GM18498 (cell line): ENCODE measurements around the gene PMPCA.
"Not testable (repeated sequence)": the region's sequence is repeated elsewhere in the genome, so short reads cannot be mapped to it uniquely, and the experiment has no call there.

ENCODE experiments used
- ATAC-seq: cut with Tn5 transposase; IDR thresholded peaks from one replicate; pipeline ENCODE4 v1.9.1; 2021; ENCODE audit warnings: mild to moderate bottlenecking, moderate library complexity; ENCODE audit not compliant: unreplicated experiment

Gene PMPCA

DNA sequence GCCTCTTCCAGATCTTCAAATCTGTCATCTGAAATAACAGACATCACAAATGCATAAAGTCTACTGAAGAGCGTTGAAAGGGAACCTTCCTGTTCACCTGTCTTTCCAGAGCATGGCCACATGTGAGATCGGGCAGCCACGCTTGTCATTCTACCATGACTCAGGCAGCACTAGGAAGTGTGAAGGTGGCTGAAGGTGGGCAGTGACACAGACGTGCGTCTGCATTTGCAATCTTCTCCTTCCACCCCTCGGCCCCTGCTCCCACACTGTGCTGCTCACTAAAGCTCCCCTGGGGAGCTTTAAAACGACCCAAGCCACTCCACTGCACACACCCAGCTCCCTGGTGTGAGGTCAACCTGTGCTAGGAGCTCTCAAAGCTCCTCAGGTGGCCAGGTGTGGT, 2.5 kb upstream of the PMPCA start:
- ATAC-seq = no peak

DNA sequence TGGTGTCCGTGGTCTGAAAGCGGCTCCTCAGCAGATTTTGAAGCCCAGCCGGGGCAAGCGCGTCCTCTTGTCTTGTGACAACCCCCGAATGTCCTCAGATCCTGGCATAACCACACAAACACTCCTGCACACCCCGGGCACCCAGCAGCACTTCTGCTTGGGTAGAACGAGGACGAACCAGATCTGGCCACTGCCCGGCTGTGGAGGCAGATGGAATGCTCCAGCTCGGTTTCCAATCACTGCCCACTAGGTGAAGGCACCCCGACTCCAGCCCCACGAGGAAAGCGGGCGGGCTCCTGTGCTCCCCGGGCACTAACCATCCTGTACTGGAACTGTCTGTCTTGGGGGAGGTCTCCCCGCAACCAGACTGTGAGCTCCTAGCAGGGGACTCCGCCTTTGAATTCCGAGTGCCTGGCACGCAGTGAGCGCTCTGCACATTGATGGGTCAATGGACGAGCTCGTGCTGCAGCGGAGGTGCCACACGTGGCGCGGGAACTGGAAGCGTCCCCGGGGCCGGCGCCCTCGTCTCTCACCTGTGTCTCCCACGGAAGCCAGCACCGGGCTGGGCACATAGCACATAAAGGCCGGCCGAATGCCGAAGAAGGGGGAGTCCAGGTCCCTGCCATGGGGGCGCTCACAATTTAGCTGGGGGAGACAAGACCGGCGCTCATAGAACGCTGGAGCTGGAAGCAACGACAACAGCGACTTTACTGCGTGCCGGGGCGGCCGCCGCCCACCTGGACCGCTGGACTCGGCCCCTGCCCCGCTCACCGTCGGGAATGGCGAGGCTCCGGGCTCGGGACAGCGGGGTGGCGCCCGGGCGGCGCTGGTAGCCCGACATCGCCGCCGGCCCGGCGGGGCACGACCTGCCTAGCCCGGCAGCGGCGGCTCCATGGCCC, 652 bp upstream of the PMPCA start:
- peak; percentile 27 for ATAC-seq

DNA sequence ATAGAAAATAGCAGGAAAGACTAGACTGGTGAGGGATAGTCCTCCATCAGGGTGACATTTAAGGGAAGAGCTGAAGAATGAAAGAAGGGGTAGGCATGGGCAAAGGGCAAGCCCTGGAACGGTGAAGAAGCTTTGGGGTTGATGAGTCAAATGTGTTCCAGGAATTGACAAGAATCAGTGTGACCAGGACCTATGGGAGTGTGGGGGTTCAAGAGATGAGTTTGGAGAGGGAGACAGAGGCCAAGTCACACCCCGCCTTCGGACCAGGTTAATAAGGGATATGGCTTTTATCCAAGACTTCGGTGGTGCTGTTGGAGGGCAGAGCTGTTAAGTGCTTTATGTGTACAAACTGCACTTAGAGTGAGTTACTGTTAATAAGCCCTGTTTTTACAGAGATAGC, 920 bp downstream of the PMPCA start:
- no peak for ATAC-seq

DNA sequence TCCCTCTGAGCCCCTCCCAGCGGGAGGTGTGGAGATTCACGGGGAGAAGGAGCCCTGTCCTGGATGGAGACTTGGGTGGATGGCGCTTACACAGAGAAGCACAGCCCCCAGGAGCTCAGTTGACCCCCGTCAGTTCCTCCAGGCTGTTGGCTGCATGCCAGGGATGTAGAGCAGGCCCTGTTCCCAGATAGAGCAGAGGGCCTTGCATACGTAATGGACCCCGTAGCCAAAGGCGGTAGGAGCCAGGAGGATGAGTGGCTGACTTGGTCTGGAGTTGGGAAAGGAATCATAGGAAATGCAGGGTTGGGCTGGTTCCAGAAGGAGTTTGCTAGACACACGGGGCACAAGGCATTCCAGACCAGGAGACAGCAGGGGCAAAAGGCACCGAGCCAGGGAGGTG, 2.5 kb downstream of the PMPCA start:
- ATAC-seq = no peak

DNA sequence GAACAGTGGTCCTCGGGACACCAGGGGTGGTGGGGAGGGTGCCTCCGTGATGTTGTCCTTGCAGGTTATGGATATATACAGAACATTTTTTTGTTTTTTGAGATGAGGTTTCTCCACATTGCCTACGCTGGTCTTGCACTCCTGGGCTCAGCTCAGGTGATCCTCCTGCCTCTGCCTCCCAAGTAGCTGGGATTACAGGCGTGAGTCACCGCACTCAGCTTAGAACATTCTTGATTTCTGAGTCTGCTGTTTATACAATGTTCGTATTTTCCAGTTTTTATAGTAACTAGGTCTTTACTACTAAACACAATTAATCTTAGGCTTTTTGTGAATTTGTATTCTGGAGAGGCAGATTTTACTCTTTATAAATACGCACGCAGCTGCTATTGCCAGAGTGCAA, 6.0 kb downstream of the PMPCA start:
- no peak for ATAC-seq

DNA sequence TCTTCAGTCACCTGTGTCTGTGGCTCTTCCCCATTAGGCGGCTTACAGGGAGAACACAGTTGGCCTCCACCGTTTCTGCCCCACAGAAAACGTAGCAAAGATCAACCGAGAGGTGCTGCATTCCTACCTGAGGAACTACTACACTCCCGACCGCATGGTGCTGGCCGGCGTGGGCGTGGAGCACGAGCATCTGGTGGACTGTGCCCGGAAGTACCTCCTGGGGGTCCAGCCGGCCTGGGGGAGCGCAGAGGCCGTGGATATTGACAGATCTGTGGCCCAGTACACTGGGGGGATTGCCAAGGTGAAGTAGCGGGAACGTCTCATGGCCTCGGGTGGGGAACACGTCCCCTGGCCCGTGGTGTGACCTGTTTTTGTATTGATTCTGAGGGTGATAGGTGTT, 6.5 kb downstream of the PMPCA start:
- no peak for ATAC-seq

DNA sequence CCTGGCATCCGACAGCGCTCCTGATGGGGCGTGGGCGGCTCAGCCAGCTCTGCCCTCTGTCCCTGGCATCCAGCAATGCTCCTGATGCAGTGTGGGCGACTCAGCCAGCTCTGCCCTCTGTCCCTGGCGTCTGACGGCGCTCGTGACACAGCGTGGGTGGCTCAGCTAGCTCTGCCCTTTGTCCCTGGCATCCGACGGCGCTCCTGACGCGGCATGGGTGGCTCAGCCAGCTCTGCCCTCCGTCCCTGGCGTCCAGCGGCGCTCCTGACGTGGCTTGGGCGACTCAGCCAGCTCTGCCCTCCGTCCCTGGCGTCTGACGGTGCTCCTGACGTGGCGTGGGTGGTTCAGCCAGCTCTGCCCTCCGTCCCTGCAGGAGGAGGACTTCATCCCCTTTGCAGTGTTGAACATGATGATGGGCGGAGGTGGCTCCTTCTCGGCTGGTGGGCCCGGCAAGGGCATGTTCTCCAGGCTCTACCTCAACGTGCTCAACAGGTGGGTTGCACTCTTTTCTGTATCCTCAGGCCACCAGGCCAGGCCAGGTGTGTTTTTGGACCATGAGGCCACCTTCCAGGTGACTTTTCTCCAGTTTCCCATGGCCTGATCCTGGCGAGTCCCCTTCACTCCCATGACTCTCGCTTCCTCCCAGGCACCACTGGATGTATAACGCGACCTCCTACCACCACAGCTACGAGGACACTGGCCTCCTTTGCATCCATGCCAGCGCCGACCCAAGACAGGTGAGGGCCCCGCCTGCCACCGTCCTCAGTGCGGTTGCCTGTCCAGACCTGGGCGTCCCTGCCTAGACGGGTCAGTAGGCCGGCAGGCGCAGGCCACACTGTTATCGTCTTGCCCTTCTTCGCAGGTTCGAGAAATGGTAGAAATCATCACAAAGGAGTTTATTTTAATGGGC, 8.0 kb downstream of the PMPCA start:
- no peak for ATAC-seq

DNA sequence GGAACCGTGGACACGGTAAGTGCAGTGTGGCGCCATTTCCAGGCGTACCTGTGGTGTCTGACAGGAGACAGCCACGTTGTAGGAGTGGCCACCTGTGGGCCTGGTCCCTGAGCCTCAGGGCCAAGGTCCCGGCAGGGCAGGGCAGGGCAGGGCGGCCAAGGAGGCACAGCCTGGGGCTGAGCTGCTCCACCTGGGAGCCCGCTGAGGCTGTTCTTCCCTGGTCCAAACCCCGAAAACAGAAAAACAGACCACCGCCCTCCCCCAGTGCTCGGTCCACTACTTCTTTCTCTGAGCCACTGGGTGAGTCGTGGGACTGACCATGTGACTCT, 8.6 kb downstream of the PMPCA start:
- ATAC-seq = no peak

DNA sequence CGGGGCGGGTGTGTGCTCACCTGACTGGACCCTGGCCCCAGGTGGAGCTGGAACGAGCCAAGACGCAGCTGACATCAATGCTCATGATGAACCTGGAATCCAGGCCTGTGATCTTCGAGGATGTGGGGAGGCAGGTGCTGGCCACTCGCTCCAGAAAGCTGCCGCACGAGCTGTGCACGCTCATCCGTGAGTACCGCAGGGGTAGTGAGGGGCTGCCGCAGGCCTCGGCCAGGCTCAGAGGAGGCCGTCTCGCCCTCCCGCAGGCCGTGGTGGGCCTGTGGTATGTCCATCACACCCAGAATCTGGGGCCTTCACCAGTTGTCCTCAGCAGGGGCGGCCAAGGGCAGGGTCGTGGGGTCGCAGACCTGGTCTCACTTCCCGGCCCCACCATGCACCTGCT, 11.3 kb downstream of the PMPCA start:
- no peak for ATAC-seq

DNA sequence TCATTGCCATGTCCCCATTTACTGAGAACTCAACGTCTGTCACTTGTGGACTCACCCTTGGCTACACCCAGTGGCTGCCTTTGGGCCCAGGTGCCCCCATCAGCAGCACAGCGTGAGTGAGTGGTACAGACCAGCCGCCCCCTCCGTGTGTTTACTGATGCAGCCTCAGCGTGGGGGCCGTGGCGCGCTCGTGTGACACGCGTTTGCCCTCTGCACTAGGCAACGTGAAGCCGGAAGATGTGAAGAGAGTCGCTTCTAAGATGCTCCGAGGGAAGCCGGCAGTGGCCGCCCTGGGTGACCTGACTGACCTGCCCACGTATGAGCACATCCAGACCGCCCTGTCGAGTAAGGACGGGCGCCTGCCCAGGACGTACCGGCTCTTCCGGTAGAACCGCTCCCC, 12.4 kb downstream of the PMPCA start:
- no peak for ATAC-seq

DNA sequence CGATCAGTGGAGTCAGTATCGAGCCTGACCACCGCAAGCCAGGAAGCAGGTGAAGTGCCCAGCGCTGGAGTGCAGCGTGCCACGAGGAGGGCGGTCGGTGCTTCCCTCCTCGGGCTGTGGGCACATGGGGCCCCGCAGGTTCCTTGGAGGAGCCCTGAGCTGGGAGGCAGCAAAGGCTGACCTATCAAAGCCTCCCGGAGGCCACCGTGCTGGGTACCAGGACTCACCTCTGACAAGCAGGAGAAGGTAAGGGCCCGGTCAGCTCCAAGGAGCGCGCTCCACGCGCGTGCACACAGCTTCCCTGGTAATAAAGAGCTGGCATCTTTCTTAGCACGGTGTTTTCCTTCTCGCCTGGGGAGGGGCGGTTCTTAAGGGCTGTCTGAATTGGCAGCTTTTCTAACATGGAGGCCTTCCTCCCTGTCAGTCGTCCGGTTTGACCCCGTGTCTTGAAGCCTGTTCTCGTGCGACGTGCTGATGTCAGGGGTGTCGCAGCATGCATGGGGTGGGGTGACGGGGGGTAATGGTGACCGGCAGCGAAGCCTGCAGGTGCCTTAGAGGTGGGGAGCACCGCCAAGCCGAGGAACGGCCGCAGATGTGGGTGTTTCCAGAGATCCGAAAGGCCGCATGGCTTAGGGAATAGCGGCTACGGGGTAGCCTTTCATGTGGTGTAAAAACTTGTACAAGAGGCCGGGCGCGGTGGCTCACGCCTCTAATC, 13.1 kb downstream of the PMPCA start:
- ATAC-seq = no peak

DNA sequence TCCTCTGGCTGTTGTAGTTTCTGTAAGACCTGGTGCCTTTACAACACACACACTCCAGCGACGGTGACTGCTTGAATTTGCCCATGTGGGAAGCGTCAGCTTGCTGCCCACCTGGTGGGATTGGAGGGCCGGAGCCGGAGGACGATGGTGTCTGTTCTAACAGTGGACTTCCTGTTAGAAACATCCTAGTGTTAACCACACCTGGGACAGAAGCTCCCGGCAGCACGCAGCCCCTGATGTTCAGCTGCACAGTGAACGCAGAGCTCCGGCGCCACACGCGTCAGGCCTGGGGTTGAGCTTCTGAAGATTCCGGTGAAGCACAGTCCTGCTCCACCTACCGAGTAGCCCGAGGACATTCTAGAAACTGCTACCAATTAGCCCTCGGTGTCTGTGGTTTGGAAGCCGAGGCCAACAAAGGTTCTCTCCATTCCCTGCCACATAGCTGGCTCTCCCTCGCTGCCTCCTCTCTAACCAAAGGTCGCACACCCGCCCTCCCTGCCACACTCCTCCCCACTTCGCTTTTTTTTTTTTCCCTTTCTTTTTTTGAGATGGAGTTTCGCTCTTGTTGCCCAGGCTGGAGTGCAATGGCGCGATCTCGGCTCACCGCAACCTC, 14.4 kb downstream of the PMPCA start:
- ATAC-seq = no peak

DNA sequence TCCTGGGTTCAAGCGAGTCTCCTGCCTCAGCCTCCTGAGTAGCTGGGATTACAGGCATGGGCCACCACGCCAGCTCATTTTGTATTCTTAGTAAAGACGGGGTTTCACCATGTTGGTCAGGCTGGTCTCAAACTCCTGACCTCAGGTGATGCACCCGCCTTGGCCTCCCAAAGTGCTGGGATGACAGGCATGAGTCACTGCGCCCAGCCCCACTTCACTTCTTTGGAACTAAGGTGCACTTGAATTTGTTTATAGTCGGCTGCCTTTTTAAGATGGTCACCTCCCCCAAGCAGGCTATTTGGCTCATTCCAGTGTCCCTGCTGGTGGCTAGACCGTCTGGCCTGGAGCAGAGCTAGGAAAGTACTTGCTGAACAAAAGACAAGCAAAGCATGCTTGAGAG, 14.9 kb downstream of the PMPCA start:
- ATAC-seq = not testable (repeated sequence)

DNA sequence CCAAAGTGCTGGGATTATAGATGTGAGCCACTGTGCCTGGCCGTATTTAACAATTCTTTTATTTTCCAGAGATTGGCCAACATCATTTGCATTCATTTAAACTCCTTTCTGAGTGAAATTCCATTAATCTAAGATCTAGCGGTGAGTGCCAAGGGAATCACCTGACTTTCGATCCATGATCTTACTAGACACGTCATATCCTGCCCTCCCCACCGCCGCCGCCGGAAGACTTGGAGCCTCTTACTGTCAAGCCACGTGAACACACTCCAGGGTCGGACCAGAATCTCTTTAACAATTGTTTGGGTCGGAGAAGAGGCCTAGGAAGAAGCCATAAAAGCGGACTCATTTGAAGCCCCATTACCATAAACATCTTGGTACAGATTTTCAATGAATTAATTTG, 16.3 kb downstream of the PMPCA start:
- ATAC-seq = no peak

DNA sequence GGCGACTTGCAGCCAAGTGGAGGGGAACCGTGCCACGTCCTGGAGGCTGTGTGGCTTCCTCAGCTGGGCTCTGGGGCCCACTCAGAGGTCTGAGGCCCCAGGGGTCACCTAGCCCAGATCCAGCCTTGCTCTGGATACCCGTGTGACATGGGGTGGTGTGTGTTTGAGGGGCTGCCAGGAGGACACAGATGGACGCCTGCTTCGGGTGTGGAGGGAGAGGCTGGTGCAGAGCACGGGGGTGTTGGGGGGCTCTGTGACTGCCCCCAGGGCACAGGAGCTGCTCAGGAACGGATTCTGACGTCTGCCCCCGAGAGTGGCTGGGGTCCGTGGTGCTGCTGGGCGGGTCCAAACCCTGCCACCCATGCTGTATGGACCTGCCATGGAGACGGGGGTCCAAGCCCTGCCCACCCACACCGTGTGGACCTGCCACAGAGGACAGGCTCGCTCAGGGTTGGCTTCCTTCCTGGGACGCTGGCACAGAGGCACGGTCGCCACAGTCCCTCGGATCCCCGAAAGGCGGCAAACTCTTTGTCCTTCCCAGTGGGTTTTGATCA, 18.7 kb downstream of the PMPCA start:
- ATAC-seq = no peak

DNA sequence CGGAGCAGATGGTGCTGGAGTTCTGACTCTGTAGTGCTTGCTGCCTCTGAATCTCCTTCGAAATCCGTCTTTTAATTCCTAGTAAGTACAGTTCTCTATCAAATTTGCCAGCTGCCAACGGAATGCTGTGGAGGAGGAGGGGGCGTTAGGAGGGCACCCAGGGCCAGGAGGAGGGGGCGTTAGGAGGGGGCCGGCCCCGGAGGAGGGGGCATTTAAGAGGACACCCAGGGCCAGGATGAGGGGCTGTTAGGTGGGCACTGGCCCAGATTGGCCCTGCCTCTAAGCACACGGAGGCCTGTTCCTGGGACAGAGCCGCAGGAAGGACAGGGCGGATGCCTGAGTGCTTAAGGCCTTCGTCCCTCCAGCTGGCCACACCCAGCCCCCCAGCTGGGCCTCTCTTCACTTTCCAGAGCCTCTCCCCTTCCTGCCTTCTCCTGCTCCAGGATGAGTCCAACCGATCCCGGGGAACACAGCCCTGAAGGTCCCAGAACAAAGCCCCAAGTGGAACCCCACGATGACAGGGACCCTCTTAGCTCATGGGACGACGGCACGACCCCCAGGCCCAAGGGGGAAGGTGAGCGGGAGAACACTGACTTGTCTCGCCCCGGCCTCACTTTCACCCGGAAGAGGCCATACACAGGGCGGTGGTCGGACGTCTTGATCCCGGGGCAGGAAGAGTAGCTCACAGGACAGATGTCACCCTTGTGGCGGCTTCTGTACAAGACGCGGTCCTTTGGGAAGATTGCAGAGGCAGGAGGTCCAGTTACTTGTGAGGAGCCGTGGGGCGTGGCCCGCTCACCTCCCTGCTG, 19.4 kb downstream of the PMPCA start:
- no peak for ATAC-seq

DNA sequence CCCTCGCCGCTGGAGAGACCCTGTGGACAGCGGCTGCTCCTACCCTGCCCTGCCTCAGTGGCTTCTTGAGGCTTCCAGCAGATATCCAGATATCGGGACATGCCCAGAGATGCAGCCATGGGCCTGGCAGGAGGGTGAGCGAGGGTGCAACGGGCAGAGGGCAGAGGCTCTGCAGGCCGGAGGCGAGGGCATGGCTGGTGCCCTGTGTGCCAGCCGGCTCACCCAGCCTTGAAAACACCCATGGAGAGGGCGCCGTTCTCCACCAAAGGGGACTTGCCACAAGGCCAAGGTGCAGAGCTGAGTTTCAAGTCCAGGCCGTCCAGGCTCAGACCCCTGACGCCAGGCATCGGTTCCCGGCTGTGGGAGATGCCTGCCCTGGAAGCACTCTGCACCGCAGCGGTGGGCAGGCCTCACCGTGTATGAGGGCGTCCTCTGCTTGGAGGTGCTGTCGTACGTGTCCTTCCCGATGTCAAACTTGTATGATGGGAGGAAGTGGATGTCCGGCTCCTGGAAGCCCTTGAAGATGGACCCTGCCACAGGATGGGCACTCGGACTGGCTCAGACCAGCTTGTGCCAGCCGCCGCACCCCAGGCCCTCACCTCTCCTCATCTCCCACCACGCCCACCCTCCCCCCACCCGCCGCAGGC, 20.3 kb downstream of the PMPCA start:
- no peak for ATAC-seq

DNA sequence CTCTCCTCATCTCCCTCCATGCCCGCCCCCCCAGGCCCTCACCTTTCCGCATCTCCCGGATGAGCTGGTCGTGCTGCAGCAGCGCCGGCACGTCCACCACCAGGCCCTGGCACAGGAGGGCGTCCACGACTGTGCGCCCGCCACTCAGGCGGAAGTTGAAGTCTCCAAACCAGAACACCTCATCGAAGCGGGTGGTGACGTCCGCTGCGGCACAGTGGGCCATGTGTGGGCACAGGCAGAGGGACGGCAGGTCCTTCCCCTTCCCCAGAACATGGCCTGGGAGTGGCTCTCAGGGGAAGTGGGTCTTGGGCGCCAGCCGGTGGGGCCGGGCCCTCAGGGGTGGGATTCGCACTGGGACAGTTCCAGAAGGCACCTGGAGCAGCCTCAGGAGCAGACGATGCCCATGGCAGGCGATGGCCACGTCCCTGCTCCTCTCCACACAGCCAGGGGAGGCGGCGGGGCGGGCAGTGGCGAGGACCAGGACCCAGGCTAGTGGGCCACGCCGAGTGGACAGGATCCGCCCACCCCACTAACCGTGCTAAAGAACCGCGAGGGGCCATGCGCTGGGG, 21.4 kb downstream of the PMPCA start:
- ATAC-seq = no peak

DNA sequence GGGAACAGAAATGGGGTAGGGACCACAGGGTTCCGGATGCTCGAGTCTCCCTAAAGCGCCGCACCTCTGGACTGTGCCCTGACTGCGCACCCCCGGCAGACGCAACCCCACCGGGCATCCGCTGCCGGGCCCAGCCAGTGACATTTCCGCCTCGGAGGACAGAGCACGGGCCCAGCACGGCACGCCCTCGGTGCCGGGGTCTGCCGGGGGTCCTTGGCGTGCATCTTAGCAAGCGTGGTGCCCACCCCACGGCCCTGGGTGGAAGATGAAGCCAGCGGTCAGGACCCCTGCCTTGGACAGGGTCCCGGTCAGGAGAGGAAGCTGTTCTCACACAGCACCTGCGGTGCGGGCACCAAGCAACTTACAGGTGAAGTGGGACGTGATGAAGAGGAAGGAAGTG, 22.1 kb downstream of the PMPCA start:
- ATAC-seq = no peak
